Skeletal muscle tissue (tissue), 5 donors: Measurements from ENCODE around the gene SPAG8. TPM values are rescaled to one million over a fixed set of nuclear protein-coding genes. Genes with fewer than 3 reads are reported as not detected.

ENCODE experiments used
- H3K27ac ChIP-seq: one replicate; pipeline ENCODE4 v1.7.0; 2013; ENCODE audit warnings: mild to moderate bottlenecking, low read depth, low read length, inconsistent platforms
- H3K27me3 ChIP-seq, 3 donors: one replicate each; pipeline ENCODE4 v1.7.0; 2013; ENCODE audit warnings: low read length in 3 of 3; ENCODE audit not compliant: control insufficient read depth in 3 of 3, insufficient read depth in 3 of 3
- H3K36me3 ChIP-seq, 3 donors: one replicate each; pipeline ENCODE4 v1.7.0; 2013; ENCODE audit warnings: low read length in 3 of 3; ENCODE audit not compliant: control insufficient read depth in 3 of 3, insufficient read depth in 3 of 3
- H3K4me1 ChIP-seq, 3 donors: one replicate each; pipeline ENCODE4 v1.7.0; 2013; ENCODE audit warnings: low read length in 3 of 3, mild to moderate bottlenecking in 3 of 3; ENCODE audit not compliant: control insufficient read depth in 3 of 3, insufficient read depth in 3 of 3
- H3K4me3 ChIP-seq, 3 donors: one replicate each; pipeline ENCODE4 v1.7.0; 2013; ENCODE audit warnings: low read length in 3 of 3
- H3K9ac ChIP-seq, 3 donors: one replicate each; pipeline ENCODE4 v1.7.0; 2013; ENCODE audit warnings: low read length in 3 of 3, mild to moderate bottlenecking in 3 of 3, moderate library complexity in 2 of 3, low read depth in 1 of 3
- H3K9me3 ChIP-seq, 3 donors: one replicate each; pipeline ENCODE4 v1.7.0; 2013; ENCODE audit warnings: low read length in 3 of 3; ENCODE audit not compliant: control insufficient read depth in 3 of 3
- small RNA-seq: library from RNA; depleted of rRNA; stranded (forward); fragments of <200 nt; gene quantifications from one replicate; pipeline ENCODE3, GENCODE V24; 2014
- total RNA-seq: library from RNA; depleted of rRNA; stranded (reverse); fragments of >200 nt; gene quantifications from one replicate; pipeline ENCODE4 v1.2.3, GENCODE V29; 2014
- donor health status: Osteomylitis.

SPAG8 gene
- total RNA-seq, 1 donor from 2014 or later, result 0.52 TPM

GRCh38 chr9:35766997-35767396 is 45.1 kb downstream of the SPAG8 start:
- H3K4me1 ChIP-seq, result peaks cover 16 to 22% (median 16%) of the 10 kb centered on the region in 3 donors
- H3K27ac ChIP-seq, result no peak overlapping the region
- H3K9me3 ChIP-seq, result no peaks in the 10 kb centered on the region
- H3K9ac ChIP-seq, result no peak overlapping the region
- H3K36me3 ChIP-seq, result no peaks in the 10 kb centered on the region
- H3K27me3 ChIP-seq, result no peaks in the 10 kb centered on the region
- H3K4me3 ChIP-seq, result no peak overlapping the region

GRCh38 chr9:35763803-35764202 is 48.3 kb downstream of the SPAG8 start:
- H3K9me3 ChIP-seq, result no peaks in the 10 kb centered on the region
- H3K36me3 ChIP-seq, result no peaks in the 10 kb centered on the region
- H3K27me3 ChIP-seq, result no peaks in the 10 kb centered on the region
- no peak overlapping the region for H3K9ac ChIP-seq
- H3K27ac ChIP-seq, result no peak overlapping the region
- H3K4me3 ChIP-seq, result no peak overlapping the region
- peaks cover 0 to 3% (median 0%) of the 10 kb centered on the region in 3 donors for H3K4me1 ChIP-seq

- Histone ChIP-seq H3K9ac (no peak overlapping the region), H3K36me3 (no peaks in the 10 kb centered on the region), H3K27ac (no peak overlapping the region), H3K4me1 (peaks cover 0 to 8% (median 0%) of the 10 kb centered on the region in 3 donors), H3K9me3 (no peaks in the 10 kb centered on the region), H3K4me3 (no peak overlapping the region), H3K27me3 (no peaks in the 10 kb centered on the region)
Observed at GRCh38 chr9:35763181-35763580, 48.9 kb downstream of the SPAG8 start.

GRCh38 chr9:35760651-35761050 is 51.4 kb downstream of the SPAG8 start:
- Histone ChIP-seq H3K4me3 (no peak overlapping the region), H3K9ac (no peak overlapping the region), H3K9me3 (no peaks in the 10 kb centered on the region), H3K27me3 (no peaks in the 10 kb centered on the region), H3K27ac (no peak overlapping the region), H3K36me3 (peaks cover 0 to 3% (median 0%) of the 10 kb centered on the region in 3 donors), H3K4me1 (peaks cover 16 to 22% (median 17%) of the 10 kb centered on the region in 3 donors)

- Histone ChIP-seq H3K36me3 (peaks cover 5 to 11% (median 6%) of the 10 kb centered on the region in 3 donors), H3K4me3 (no peak overlapping the region), H3K27me3 (no peaks in the 10 kb centered on the region), H3K9ac (no peak overlapping the region), H3K4me1 (peaks cover 16 to 22% (median 17%) of the 10 kb centered on the region in 3 donors), H3K27ac (no peak overlapping the region), H3K9me3 (no peaks in the 10 kb centered on the region)
Observed at GRCh38 chr9:35759795-35760194, 52.3 kb downstream of the SPAG8 start.

Small RNAs within 50 kb of the gene (small RNA-seq; reads per million reads assigned to genes)
- not detected for gene HINT2

Other genes with a start within 250 kb of the SPAG8 start
- gene TESK1, start 207.0 kb downstream of the SPAG8 start, total RNA-seq, result 8.4 TPM
- 2.1 TPM for gene CD72, start 193.8 kb downstream of the SPAG8 start, total RNA-seq
- gene SIT1, start 161.3 kb downstream of the SPAG8 start, total RNA-seq, result 1.0 TPM
- gene RMRP, start 154.2 kb downstream of the SPAG8 start, total RNA-seq, result 118,473 TPM
- 11.0 TPM for gene CCDC107, start 154.0 kb downstream of the SPAG8 start, total RNA-seq
- gene ARHGEF39, start 147.1 kb downstream of the SPAG8 start, total RNA-seq, result 0.52 TPM
- gene CA9, start 138.3 kb downstream of the SPAG8 start, total RNA-seq, result under 0.01 TPM
- 4,180 TPM for gene TPM2, start 122.3 kb downstream of the SPAG8 start, total RNA-seq
- 90.8 TPM for gene TLN1, start 80.1 kb downstream of the SPAG8 start, total RNA-seq
- gene CREB3, start 79.6 kb downstream of the SPAG8 start, total RNA-seq, result 20.9 TPM
- 31.3 TPM for gene GBA2, start 63.0 kb downstream of the SPAG8 start, total RNA-seq
- gene RGP1, start 63.0 kb downstream of the SPAG8 start, total RNA-seq, result 7.8 TPM
- gene MSMP, start 58.0 kb downstream of the SPAG8 start, total RNA-seq, result not detected
- gene NPR2, start 20.7 kb downstream of the SPAG8 start, total RNA-seq, result 7.3 TPM
- 25.1 TPM for gene HINT2, start 2.8 kb upstream of the SPAG8 start, total RNA-seq
- gene FAM221B, start 16.5 kb upstream of the SPAG8 start, total RNA-seq, result not detected
- gene TMEM8B, start 17.0 kb upstream of the SPAG8 start, total RNA-seq, result 2.6 TPM
- gene OR13J1, start 58.1 kb upstream of the SPAG8 start, total RNA-seq, result not detected
- 2.1 TPM for gene HRCT1, start 93.9 kb upstream of the SPAG8 start, total RNA-seq
- 1.0 TPM for gene SPAAR, start 97.2 kb upstream of the SPAG8 start, total RNA-seq
- gene OR2S2, start 145.9 kb upstream of the SPAG8 start, total RNA-seq, result not detected
- gene RECK, start 224.7 kb upstream of the SPAG8 start, total RNA-seq, result 14.6 TPM